ENCODE data around the gene DTNB.
"Not testable (repeated sequence)": the region's sequence is repeated elsewhere in the genome, so short reads cannot be mapped to it uniquely, and the experiment has no call there.

DTNB gene

GRCh38 chr2:25419678-25420242 lies 253.6 kb downstream of the DTNB start:
- no peak for DNase-seq (ENCODE audit: low read depth in 3 of 3)

GRCh38 chr2:25418944-25419677 lies 254.3 kb downstream of the DTNB start:
- no peak for DNase-seq (ENCODE audit: low read depth in 3 of 3)

GRCh38 chr2:25417715-25418369 lies 255.5 kb downstream of the DTNB start:
- no peak for DNase-seq (ENCODE audit: low read depth in 3 of 3)

- no peak for DNase-seq (ENCODE audit: low read depth in 3 of 3)
Measured at GRCh38 chr2:25416674-25417073, 256.7 kb downstream of the DTNB start.

GRCh38 chr2:25414781-25415180 lies 258.6 kb downstream of the DTNB start:
- no peak for DNase-seq (ENCODE audit: low read depth in 3 of 3)

- not testable (repeated sequence) for DNase-seq (ENCODE audit: low read depth in 3 of 3)
Measured at GRCh38 chr2:25413409-25413808, 260.0 kb downstream of the DTNB start.

GRCh38 chr2:25411753-25412152 lies 261.6 kb downstream of the DTNB start:
- DNase-seq (ENCODE audit: low read depth in 3 of 3) = no peak

GRCh38 chr2:25411281-25411680 lies 262.1 kb downstream of the DTNB start:
- no peak for DNase-seq (ENCODE audit: low read depth in 3 of 3)

GRCh38 chr2:25410370-25410769 lies 263.0 kb downstream of the DTNB start:
- DNase-seq (ENCODE audit: low read depth in 3 of 3) = no peak

GRCh38 chr2:25409468-25409867 lies 263.9 kb downstream of the DTNB start:
- no peak for DNase-seq (ENCODE audit: low read depth in 3 of 3)

GRCh38 chr2:25409044-25409443 lies 264.3 kb downstream of the DTNB start:
- DNase-seq (ENCODE audit: low read depth in 3 of 3) = no peak

- no peak for DNase-seq (ENCODE audit: low read depth in 3 of 3)
Measured at GRCh38 chr2:25405611-25406295, 267.6 kb downstream of the DTNB start.

GRCh38 chr2:25403120-25403760 lies 270.1 kb downstream of the DTNB start:
- not testable (repeated sequence) for DNase-seq (ENCODE audit: low read depth in 3 of 3)

GRCh38 chr2:25402477-25402876 lies 270.9 kb downstream of the DTNB start:
- no peak for DNase-seq (ENCODE audit: low read depth in 3 of 3)

GRCh38 chr2:25401307-25402026 lies 271.9 kb downstream of the DTNB start:
- DNase-seq (ENCODE audit: low read depth in 3 of 3) = no peak

- DNase-seq (ENCODE audit: low read depth in 3 of 3) = no peak
Measured at GRCh38 chr2:25400576-25401216, 272.7 kb downstream of the DTNB start.

GRCh38 chr2:25400169-25400568 lies 273.2 kb downstream of the DTNB start:
- DNase-seq (ENCODE audit: low read depth in 3 of 3) = no peak

GRCh38 chr2:25398534-25398933 lies 274.8 kb downstream of the DTNB start:
- DNase-seq (ENCODE audit: low read depth in 3 of 3) = no peak

- no peak for DNase-seq (ENCODE audit: low read depth in 3 of 3)
Measured at GRCh38 chr2:25397777-25398176, 275.6 kb downstream of the DTNB start.

- no peak for DNase-seq (ENCODE audit: low read depth in 3 of 3)
Measured at GRCh38 chr2:25389161-25389560, 284.2 kb downstream of the DTNB start.

GRCh38 chr2:25388491-25388890 lies 284.9 kb downstream of the DTNB start:
- DNase-seq (ENCODE audit: low read depth in 3 of 3) = no peak
